ENCODE results near the gene PGRMC2. TPM values are rescaled to one million over a fixed set of nuclear protein-coding genes. Genes with fewer than 3 reads are reported as not detected.
"Not testable (repeated sequence)": the region's sequence is repeated elsewhere in the genome, so short reads cannot be mapped to it uniquely, and the experiment has no call there.

The PGRMC2 gene
- polyA plus RNA-seq, 12 donors = 72.1 to 89.3 (median 82.4) TPM; not detected in 1

DNA sequence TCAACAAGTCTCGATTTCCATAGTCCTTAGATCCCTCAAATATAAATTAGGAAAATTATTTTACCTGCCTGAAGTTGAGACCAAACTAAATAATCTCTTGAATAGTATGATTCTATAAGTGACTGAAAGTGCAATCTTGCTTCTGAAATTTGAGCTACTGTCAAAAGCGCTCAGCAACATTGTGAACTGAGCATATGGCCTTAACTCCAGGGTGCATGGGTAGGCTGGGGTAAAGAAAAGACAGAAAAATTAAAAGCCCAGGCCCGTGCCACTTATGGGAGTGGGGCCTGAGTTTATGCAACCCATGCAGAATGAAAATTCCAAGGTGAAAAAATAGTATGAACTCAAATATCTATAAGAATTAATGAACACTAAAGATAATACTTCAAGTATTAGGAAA lies 9.8 kb downstream of the PGRMC2 start:
- DNase-seq = no peak

DNA sequence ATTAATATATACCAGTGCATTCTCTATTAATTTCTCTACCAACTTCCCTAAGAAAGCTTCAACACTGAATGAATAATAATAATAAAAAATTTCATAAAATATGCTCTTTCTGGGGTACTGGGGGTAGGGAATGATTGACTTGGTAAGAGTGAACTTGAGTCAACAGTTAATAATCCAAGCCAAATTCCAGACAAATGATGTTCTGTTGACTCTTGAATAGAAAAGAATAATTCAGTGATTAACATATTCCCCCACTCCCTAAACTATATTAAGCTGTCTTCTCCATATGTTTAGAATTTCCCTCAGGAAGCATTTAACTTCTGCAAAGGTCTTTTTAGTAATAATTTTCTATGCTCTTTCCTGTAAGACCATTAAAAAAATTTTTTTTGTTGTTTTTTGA lies 12.3 kb downstream of the PGRMC2 start:
- DNase-seq = no peak

DNA sequence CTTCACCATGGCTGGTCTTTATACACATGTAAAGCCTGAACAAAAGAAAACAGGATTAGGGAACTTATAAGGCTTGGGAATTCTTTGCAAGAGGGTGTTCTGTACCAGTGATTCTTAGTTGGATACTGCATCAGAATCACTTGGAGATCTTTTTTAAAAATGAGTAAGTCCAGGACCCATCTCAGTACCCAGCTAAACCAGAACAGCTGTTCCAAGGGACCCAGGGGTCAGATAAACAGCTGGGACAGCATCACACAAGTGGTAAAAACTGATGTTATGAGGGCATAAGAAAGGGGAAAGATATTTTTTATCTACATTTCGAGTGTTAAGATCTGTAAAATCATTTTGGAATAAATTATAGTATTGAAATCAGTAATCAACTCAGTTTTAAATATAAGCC lies 16.1 kb downstream of the PGRMC2 start:
- no peak for DNase-seq

DNA sequence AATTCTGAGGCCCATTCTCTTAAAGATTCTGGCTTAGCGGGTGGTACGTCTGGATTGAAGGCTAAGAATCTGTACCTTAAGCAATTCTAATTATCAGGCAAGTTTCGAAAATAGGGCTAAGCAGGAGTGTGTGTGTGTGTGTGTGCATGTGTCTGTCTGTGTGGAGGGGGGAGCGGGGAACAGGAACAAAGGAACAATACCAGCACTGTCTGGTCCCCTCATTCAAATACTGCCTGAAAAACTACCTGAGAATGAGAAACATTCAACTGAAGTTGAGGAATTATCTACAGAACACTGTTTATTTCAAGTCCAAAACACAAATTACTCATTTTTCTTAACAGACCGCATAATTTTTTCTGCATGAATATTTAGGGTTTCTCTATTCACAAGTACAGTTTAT lies 18.6 kb downstream of the PGRMC2 start:
- DNase-seq = no peak

DNA sequence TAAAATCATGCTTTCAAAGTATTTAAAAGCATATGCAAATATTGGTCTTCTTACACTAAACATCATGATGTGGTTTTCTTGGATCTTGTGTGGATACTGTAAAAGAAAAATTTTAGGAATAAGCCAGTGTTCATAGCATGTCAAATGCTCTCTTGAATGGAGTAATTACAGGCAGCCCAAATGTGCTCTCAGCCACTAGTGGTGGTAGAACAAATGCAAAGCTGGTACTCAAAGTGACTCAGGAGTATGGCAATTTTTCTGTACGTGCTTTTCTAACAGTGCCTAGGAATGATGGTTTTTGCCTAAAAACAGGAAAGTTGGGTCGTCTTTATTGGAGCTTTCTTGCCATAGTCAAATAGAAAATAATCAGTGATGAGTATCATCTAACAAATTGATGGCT lies 19.9 kb downstream of the PGRMC2 start:
- no peak for DNase-seq

DNA sequence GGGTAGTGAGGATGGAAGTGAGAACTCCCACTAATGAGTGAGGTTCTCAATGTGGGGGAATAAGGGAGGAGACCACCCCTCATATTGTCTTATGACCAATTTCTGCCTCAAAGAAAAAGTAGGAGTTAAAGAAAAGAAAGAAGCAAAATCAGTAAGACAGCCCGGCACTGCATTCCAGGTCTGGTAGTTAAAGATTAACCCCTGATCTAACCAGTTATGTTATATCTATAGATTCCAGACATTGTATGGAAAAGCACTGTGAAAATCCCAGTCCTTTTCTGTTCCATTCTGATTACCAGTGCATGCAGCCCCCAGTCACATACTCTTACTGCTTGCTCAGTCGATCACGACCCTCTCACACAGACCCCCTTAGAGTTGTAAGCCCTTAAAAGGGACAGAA lies 20.4 kb downstream of the PGRMC2 start:
- not testable (repeated sequence) for DNase-seq

DNA sequence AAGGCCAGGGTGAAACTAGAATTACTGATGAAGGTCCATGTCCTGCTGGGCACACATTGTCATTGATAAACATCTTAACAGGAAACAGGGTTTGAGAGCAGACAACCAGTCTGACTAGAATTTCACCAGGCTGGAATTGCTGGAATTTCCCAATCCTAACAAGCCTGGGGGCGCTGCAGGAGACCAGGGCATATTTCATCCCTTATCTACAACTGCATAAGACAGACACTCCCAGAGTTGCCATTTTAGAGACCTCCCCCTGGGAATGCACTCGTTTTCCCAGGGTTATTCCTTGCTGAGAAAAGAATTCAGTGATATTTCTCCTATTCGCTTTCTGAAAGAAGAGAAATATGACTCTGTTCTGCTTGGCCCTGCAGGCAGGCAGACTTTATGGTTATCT lies 22.1 kb downstream of the PGRMC2 start:
- DNase-seq = not testable (repeated sequence)

DNA sequence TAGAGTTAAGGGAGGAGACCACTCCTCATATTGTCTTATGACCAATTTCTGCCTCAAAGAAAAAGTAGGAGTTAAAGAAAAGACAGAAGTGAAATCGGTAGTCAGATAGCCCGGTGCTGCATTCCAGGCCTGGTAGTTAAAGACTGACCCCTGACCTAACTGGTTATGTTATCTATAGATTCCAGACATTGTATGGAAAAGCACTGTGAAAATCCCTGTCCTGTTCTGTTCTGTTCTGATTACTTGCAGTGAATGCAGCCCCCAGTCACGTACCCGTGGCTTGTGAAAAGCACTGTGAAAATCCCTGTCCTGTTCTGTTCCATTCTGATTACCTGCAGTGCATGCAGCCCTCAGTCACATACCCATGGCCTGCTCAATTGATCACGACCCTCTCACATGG lies 27.7 kb downstream of the PGRMC2 start:
- not testable (repeated sequence) for DNase-seq

DNA sequence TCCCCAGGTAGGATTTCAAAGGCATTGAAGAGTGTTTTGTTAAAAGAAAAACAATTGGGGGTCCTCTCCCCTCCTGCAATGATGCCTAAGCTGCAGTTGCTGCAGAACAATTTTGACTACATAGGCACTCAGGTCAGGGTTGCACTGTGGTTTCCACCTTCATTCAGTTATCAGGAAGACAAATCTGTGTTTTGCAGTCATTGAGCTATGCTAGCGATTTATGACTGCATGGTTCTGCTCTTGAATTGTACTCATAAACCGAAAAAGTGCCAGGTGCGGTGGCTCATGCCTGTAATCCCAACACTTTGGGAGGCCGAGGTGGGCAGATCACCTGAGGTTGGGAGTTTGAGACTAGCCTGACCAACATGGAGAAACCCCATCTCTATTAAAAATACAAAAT lies 29.4 kb downstream of the PGRMC2 start:
- not testable (repeated sequence) for DNase-seq

DNA sequence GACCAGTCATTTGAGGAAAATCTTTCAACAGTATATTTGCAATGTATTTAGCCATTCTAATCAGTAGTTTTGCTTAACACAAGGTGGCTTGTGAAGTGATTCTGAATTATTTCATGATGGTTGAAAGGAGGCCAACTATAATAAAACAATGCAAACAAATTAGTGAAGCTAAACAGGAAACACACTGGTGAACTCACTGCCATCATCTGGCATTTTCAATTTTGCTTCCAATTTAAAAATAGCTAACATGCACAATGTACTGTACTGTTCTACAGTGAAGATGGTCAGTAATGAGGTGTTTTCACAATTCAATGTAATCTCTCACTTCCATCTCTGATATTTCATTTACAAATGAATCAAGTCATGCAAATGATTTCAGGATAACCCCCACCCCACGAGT lies 31.1 kb downstream of the PGRMC2 start:
- no peak for DNase-seq

DNA sequence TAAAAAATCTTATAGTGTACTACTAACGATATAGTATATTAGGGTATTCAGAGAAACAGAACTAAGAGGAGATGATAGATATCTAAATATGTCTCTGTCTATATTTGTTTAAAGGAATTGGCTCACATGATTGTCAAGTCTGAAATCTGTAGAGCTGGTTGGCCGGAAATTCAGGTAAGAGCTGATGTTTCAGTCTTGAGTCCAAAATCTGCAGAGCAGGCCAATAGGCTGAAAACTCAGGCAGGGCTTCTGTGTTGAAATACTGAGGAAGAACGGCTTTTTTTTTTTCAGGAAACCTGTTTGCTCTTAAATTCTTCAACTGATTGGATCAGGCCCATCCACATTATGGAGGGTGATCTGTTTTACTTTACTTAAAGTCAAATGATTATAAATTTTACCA lies 31.7 kb downstream of the PGRMC2 start:
- no peak for DNase-seq

DNA sequence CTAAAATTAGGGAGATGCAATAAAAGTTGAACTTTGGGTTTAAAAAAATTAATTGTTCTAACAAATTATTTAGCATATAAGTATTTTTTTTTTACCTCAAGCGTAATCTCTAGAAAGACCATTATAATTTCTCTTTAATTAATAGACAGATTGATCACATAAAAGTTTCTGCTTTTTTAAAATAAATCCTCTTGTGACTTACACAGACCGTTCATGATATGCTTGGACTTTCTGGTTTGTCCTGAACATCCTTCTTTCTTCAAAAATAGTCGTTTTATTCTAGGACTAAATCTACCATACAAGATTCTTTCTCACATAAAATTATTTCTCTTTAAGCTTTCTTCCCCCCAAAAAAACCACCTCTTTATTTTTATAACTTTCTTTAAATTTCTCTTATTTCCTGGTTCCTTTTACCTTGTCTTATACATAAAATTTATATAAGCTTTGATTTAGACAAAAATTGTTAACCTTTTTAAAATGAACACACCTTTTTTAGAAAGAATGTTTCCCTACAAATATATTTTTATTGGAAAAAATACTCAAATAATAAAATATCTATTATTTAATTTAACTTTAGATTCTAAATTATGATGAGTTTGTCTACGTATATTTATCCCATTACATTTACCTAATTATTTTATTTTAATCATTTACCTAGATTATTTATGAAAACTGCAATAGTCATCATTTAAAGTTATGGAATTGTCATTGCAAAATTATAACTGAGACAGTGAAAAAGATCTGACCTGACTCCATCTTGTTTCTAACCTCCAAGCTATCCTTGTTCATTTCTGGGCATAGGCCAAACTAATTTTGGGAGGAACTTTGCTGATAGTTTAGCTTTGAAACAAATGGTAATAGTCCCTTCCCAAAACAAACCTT lies 37.6 kb downstream of the PGRMC2 start:
- DNase-seq = no peak

DNA sequence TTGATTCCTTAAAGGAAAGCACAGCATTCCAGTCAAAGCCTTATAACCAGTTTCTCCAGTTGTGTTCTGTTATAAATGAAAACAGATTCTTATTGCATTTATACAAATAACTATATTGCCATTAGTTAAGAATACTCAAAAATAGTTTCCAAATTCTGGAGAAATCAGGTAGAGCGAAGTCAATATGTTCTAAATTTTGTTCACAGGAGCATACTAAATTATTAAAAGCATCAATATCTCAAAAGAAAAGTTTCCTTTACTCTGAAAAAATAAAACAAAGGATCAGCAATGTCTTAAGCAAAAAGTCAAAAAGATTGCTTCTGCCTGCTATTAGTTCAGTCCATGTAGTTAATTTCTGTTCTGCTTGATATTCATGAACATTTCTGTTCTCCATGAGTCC lies 39.7 kb downstream of the PGRMC2 start:
- no peak for DNase-seq

DNA sequence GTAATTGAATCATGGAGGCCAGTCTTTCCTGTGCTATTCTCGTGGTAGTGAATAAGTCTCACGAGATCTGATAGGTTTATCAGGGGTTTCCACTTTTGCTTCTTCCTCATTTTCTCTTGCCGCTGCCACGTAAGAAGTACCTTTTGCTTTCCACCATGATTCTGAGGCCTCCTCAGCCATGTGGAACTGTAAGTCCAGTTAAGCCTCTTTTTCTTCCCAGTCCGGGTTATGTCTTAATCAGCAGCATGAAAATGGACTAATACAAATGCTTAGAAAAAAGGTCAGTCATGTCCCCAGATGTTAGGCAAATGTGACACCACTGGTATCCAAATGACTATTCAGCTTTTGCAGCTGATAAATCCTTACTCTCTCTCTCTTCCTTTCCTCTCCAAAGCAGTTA lies 42.2 kb downstream of the PGRMC2 start:
- not testable (repeated sequence) for DNase-seq

DNA sequence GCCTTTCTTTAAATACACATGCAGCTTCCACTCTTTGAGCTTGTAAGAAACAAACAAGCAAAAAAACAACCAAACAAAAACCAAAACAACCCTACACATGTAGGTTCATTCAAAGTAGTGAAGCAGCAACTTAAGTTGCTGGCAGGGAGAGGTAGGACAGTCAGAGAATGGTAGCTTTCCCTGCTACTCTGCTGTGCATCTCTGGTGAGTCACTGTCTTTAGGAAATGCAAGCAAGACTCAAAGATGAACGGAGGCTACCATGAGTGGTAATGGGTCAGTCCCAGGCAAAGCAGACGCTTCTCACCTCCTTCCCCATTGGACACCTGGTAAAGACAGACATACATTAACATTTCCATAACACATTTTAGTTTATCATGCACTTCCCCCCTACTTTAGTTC lies 43.2 kb downstream of the PGRMC2 start:
- no peak for DNase-seq

DNA sequence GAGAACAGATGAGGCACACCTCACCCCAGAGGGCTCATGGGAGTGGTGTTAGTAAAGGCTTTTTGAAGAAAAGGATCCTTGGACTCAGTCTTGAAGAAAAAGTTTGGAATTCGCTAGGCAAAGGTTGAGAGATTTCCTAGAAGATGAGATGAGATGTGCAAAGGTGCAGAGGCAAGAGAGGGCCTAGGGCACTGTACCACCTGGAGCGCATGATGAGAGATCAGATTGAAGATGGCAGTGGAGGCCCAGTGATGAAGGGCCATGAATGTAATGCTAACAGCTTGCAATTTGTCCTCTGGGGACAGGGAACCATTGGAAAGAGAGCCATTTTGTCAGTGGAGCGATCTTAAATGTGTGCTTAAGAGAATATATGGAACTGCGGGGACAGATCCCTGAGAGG lies 45.0 kb downstream of the PGRMC2 start:
- DNase-seq = no peak

DNA sequence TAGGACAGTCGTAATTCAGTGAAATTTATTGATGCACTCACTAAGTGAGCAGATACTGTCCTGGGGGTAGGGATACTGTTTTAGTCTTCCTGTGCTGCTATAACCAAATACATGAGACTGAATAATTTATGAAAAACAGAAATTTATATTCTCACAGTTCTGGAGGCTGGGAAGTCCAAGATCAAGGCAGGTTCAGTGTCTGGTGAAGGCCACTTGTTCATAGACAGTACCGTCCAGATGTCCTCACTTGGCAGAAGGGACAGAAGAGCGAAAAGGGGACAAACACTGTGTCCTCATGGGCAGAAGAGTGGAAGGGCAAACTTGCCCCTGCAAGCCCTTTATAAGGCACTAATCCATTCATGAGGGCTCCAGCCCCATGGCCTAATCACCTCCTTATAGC lies 45.6 kb downstream of the PGRMC2 start:
- no peak for DNase-seq

DNA sequence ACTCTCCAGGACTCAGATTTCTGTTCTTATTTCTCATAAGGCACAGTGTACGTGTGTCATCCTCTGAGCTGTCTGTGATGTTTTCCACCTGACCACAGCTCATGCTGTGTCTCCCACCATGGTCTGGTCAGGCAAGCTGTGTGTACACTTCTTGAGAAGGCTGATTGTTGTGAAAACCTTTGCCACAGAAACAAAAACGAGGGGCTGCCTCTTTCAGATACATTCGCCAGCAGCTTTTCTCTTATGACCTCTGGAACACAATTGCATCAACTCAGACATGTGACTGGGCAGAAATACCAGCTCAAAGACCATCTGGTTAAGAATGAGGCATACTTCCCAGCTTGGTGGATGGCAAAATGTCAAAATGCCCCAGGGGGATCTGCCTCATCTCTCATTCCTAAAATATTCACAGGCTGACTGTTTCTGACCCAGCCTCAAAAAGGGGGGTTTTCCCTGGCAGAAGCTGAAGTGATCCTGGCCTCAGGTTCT lies 46.1 kb downstream of the PGRMC2 start:
- no peak for DNase-seq

DNA sequence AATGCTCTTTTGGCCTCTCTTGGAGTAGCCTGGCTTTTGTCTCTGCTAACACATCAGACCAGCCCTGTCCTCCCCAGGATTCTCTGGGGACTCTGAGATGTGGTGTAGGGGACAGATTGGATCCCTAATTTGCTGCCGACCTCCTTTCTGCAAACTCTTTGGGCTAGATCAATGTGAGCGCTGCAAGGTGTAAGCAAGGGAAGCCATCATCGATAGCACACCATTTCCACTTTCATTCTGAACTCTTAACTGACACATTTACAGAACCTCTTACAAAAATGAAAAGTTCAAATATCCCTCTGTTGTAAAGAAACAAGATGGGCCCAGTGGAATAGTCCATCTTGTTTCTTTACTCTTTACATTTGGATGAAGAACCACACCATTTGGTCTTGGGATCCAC lies 46.6 kb downstream of the PGRMC2 start:
- DNase-seq = no peak

DNA sequence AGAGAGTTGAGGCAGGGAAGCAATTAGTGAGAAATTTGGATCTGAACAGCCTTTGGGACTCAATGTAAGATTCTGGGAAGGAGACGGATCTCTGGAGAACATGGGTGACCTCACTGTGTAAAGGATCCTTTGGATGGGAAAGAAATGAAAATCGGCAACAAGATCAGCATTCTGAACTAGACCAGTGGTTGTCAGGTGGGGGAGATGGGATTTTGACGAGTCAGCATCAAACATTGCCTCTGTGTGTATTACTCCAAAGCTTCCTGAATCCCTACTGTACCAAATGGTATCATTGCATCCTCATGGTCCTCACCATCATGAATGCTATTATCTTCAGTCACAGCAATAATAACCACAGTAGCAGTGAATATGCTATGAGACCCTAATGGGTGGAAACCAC lies 52.8 kb downstream of the PGRMC2 start:
- DNase-seq = no peak

DNA sequence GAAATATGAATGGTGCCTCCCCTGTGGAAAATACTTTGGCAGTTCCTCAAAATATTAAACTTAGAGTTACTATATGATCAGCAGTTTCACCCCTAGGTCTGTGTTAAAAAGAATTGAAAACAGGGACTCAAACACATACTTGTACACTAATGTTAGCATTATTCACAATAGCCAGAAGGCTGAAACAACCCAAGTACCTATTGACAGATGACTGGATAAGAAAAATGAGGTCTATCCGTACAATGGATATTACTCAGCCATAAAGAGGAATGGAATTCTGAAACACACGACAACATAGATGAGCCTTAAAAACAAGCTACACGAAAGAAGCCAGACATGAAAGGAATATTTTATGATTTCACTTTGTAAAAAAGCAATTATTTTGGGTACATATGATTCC lies 54.9 kb downstream of the PGRMC2 start:
- DNase-seq = no peak

DNA sequence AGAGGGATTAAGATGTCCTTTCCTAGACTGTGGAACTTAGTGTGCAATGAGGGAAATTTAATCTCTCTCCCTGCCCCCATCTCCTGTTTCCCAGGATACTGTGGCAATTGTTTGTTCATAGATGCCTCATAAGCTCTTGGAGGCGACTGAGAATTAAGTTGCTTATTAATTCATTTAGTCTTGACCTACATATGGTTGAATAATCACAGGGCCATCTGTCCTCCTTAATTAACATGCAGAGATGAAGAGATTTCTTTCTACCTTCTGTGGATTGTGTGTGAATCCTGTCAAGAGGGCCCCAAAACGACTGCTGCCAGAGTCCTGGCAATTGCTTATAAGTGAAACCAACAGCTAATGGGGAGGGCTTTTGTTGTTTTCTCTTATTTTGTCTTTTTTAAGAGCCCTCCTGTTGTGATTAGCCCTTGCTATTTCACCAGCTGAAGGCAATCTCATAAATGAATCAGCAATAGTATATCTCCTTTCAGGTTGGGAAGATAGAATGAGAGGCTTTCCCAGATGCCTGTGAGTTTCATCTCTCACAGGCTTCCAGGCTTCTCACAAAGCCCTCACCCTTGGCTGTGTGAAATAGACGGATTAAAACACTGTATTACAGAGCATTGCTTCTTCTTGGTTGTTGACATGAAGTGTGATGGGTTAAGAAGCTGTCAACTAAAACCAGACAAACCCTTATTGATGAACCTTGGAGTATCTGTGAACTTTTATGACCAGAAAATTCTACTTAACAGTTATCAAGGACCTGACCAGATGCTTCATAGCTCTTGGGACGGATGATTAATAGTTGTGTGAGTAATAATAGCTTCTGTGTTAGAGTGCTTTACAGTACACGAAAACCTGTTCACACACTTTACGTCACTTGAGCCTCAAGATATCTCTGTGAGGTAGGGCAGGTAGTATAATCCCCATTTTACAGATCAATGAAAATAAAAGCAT lies 58.5 kb downstream of the PGRMC2 start:
- DNase-seq = no peak

Data from muscle of arm (tissue), 12 donors.